Measurements from ENCODE around the gene UBXN10. TPM values are rescaled to one million over a fixed set of nuclear protein-coding genes. Genes with fewer than 3 reads are reported as not detected.

UBXN10 gene
- total and polyA plus RNA-seq, 2 of the 8 experiments (the other 6 are each of a cell fraction or from before 2014, with no cell fraction given), result 0.43 to 0.68 TPM

DNA sequence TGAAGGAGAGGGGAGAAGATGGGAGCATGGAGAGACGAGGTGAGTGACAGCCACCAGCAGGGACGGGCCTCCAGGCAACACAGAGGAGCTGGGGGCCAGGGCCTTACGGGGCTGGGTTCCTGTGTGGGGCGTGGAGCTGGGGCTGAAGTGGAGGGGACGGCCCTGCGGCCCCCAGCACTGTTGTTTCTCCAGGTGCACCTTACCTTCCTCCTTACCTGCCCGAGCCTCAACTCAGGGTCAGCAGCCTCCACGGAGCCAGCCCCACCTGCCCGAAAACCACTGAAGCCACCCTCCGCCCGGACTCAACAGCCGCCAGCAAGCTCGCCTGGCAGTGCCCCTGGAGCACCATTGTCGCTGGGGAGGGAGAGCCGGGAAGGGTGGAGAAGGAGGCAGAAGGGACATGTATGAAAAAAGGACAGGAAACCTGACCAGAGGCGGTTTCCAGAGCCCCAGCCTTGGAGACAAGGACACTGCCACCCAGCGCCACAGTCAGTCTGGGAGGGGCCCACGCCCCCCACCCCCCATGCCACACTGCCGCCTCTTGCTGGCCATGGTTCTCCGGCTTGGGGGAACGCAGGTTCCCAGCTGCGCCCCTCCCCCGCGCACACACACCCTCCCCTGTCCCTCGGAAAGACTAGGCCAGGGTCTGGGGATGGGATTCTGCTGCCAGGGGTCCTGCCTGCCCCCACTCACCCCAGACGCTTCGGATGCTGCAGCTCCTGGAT, 36.1 kb upstream of the UBXN10 start (continued):
- TF ChIP-seq SIX5 (IDR thresholded peaks at IDR 0.05; ENCODE audit: low read depth, low read length), result no peak
